Thoracic aorta (tissue), 2 donors: ENCODE data around the gene OSBP2. TPM values are rescaled to one million over a fixed set of nuclear protein-coding genes. Genes with fewer than 3 reads are reported as not detected.

Experiments
- ATAC-seq: fragments of 150-250 bp; one replicate; pipeline ENCODE4 v1.8.0; 2017; ENCODE audit warnings: low read depth; ENCODE audit not compliant: insufficient number of reproducible peaks, low FRiP score
- DNase-seq: peaks from one replicate; pipeline ENCODE4 v3.0.0-alpha.2; 2020; ENCODE audit warnings: low spot score
- H3K27ac ChIP-seq, 2 donors: fragments of 200-600 bp; sonication (generic); 1 replicate in 1 of 2; 2 replicates in 1 of 2; pipeline ENCODE4 v1.5.1; 2016; ENCODE audit warnings: mild to moderate bottlenecking in 2 of 2, moderate library complexity in 2 of 2
- H3K27me3 ChIP-seq: fragments of 200-600 bp; sonication (generic); replicated peaks from 2 replicates; pipeline ENCODE4 v1.6.0; 2016; ENCODE audit warnings: mild to moderate bottlenecking; ENCODE audit not compliant: insufficient read depth
- H3K36me3 ChIP-seq: fragments of 200-600 bp; sonication (generic); one replicate; pipeline ENCODE4 v1.5.1; 2016
- H3K4me1 ChIP-seq, 2 donors: fragments of 200-600 bp; sonication (generic); 1 replicate in 1 of 2; 2 replicates in 1 of 2; pipeline versions ENCODE4 v1.5.1 to v1.6.0; 2016; ENCODE audit warnings: low read depth in 2 of 2, mild to moderate bottlenecking in 1 of 2; ENCODE audit not compliant: control insufficient read depth in 1 of 2
- H3K4me3 ChIP-seq: fragments of 200-600 bp; sonication (generic); 2 replicates; pipeline ENCODE4 v1.5.1; 2016; ENCODE audit warnings: mild to moderate bottlenecking
- H3K9me3 ChIP-seq: fragments of 200-600 bp; sonication (generic); 2 replicates; pipeline ENCODE4 v1.5.1; 2016
- total RNA-seq, 2 donors: library from RNA; depleted of rRNA; stranded (reverse); fragments of >200 nt; gene quantifications; one replicate each; pipeline versions ENCODE4 v1.1.0 to v1.2.3, GENCODE V29; 2016
- TF ChIP-seq, protein P1 (sequence below): fragments of 200-600 bp; sonication (generic); IDR thresholded peaks from one replicate; pipeline ENCODE4 v1.5.1; 2019; ENCODE audit warnings: antibody characterized with exemption

Gene OSBP2
- total RNA-seq, 2 donors from 2014 or later: 0.71 to 3.0 TPM

DNA sequence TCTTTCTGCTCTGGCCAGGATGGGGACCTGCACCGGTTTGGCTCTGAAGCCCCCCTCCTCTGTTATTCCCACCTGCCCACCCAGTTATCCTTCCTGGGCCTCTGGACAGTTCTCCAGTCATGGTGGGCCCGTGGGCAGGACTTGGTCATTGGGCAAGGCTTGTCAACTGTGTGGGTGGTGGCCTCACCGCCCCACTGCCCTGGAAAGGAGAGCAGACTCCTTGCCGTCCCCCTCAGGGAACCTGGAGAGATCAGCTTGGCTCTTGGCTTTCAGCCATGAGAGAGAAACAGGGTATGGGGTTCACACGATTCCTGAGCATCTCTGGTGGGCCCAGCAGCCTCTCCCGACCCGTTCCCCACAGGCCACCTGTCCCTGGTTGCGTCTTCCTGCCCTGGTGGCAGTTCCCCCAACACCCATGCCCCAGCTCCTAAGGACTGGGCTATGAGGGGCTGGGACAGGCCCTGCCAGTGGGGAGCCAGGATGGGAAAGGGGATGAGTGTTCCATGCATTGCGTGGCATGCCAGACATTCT is 181.6 kb downstream of the OSBP2 start:
- Histone ChIP-seq H3K4me3 (no peak overlapping the region), H3K27ac (no peak overlapping the region), H3K4me1 (peaks cover 0 to 13% of the 10 kb centered on the region in 2 donors), H3K36me3 (no peaks in the 10 kb centered on the region), H3K9me3 (no peaks in the 10 kb centered on the region), H3K27me3 (no peaks in the 10 kb centered on the region)
- DNase-seq: no peak
- no peak for ATAC-seq
- TF ChIP-seq, protein P1, sequence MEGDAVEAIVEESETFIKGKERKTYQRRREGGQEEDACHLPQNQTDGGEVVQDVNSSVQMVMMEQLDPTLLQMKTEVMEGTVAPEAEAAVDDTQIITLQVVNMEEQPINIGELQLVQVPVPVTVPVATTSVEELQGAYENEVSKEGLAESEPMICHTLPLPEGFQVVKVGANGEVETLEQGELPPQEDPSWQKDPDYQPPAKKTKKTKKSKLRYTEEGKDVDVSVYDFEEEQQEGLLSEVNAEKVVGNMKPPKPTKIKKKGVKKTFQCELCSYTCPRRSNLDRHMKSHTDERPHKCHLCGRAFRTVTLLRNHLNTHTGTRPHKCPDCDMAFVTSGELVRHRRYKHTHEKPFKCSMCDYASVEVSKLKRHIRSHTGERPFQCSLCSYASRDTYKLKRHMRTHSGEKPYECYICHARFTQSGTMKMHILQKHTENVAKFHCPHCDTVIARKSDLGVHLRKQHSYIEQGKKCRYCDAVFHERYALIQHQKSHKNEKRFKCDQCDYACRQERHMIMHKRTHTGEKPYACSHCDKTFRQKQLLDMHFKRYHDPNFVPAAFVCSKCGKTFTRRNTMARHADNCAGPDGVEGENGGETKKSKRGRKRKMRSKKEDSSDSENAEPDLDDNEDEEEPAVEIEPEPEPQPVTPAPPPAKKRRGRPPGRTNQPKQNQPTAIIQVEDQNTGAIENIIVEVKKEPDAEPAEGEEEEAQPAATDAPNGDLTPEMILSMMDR: no peak

DNA sequence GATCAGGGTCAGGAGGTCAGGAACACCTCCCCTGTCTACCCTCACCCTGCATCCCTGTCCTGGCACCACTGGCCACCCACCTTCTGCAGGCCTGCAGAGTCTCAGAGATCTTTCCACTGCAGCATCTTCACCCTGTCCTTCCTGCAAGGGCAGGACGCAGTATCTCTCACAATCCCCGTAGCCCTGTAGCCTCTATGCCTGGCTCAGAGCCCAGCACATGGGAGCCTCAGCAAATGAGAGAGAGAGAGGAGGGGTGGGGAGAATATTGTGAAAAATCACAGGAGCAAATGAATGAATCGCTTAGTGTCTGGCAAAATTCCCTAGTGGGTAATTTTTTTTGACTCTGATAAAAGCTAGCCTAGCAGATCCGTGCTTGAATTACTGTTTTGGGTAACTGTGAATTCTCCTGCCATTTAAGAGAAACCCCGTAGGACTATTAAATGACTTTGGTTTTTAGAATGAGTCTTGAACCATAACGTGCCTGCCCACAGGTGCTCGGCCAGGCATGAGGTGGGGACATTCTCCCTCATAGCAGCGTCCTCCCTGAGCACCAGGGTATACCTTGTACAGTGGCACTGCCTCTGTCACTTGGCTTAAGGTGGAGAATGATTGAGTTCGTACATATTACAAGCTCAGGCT is 182.4 kb downstream of the OSBP2 start:
- Histone ChIP-seq H3K9me3 (no peaks in the 10 kb centered on the region), H3K36me3 (no peaks in the 10 kb centered on the region), H3K27me3 (no peaks in the 10 kb centered on the region), H3K4me3 (no peak overlapping the region), H3K27ac (no peak overlapping the region), H3K4me1 (peaks cover 0 to 13% of the 10 kb centered on the region in 2 donors)
- ATAC-seq: no peak
- no peak for DNase-seq
- TF ChIP-seq, protein P1: no peak

DNA sequence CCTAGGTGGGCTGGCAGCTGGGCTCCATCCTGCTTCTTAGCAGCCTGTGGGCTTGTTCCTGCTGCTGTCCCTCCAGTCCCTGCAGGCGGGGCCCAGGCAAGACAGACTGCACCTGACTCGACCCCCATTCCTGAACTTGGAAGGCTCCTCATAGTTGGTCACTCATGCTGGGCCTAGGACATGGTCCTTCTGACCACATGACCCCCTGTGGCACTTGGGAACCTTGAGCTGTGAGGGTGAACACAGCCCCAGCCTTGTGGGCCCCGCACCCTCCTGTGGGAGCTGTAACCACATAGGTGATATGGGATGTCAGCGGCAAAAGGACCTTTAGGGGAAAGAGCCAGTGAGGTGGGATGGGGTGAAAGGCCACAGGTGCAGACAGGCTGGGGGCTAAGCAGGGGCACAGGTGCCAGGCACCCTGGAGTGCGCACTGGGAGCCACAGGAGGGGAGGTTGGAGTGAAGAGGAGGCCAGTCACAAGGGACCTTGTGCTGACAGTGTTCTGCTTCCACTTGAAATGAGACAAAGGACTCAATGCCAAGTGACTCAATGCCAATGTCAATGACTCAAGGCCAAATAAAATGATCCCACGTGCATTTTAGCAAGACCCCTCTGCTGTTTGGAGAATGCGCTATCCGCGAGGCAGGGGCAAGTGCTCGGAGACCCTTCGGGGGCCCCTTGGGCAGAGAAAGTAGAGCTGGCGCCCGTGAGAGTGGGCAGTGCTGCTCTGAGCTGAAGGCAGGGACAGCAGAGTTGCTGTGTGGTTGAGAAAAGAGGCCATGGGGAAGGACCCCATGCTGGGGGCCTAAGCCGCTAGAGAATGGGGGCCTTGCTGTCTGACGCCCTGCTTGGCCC is 183.2 kb downstream of the OSBP2 start:
- TF ChIP-seq, protein P1: no peak
- ATAC-seq: no peak
- no peaks in the 10 kb centered on the region for H3K9me3 ChIP-seq
- H3K36me3 ChIP-seq: no peaks in the 10 kb centered on the region
- no peak overlapping the region for H3K4me3 ChIP-seq
- no peaks in the 10 kb centered on the region for H3K27me3 ChIP-seq
- peaks cover 0 to 13% of the 10 kb centered on the region in 2 donors for H3K4me1 ChIP-seq
- no peak overlapping the region for H3K27ac ChIP-seq
- no peak for DNase-seq

DNA sequence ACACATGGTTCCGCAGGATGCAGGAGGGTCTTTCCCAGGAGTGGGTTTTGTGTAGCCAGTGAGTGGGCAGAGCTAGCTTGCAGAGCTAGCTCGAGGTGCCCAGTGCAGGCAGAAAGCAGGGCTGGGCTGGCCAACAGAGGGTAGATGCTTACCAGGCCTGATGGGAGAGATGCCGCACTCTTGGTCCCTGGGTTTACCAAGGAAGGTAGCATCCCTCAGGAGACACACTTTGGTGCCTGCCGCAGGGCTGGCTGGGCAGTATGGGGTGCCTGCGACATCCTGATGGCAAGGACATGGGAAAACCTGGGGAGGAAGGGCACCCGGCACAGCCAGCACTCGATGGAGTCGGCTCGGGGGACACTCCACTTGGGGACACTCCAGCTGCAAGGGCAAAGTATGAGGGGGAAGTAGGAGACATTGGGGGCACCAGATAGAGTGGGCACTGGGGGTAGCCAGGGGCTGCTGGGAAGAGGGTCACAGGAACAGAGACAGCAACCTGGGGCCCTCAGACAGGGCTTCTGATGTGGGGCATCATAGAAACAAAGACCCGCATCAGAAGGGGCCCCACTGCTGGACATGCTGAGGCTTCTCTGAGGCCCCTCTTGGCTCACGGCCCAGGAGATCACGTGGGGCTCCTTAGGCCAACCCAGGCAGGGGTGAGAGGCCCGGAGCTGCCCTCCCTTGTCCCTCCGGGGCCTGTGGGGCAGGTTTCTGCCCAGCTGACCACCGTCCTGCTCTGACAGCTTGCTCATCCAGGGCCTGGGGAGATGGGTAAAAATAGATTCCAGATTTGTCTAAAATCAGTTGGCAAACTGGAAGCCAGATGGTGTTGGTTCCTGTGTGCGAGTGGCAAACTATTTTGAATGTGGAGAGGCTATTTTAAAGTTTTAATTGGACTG is 184.1 kb downstream of the OSBP2 start:
- Histone ChIP-seq H3K4me3 (no peak overlapping the region), H3K4me1 (peaks cover 0 to 13% of the 10 kb centered on the region in 2 donors), H3K9me3 (no peaks in the 10 kb centered on the region), H3K27me3 (no peaks in the 10 kb centered on the region), H3K27ac (no peak overlapping the region), H3K36me3 (no peaks in the 10 kb centered on the region)
- DNase-seq (no peak), ATAC-seq (no peak)
- TF ChIP-seq, protein P1: no peak
